DND-41 (cell line): Measurements from ENCODE around the gene PLEKHH1.

Source experiments
- EZH2 ChIP-seq: IDR thresholded peaks from 3 replicates; pipeline ENCODE4 v1.6.1; 2012; ENCODE audit warnings: borderline replicate concordance, low read depth, mild to moderate bottlenecking, moderate library complexity, low read length, inconsistent platforms; ENCODE audit not compliant: severe bottlenecking
- TF ChIP-seq, protein P1 (sequence below): IDR thresholded peaks from 2 replicates; pipeline ENCODE4 v1.5.1; 2012; ENCODE audit warnings: borderline replicate concordance, low read length, moderate library complexity, mild to moderate bottlenecking; ENCODE audit not compliant: poor library complexity, severe bottlenecking; ENCODE audit errors: extremely low read depth

DNA sequence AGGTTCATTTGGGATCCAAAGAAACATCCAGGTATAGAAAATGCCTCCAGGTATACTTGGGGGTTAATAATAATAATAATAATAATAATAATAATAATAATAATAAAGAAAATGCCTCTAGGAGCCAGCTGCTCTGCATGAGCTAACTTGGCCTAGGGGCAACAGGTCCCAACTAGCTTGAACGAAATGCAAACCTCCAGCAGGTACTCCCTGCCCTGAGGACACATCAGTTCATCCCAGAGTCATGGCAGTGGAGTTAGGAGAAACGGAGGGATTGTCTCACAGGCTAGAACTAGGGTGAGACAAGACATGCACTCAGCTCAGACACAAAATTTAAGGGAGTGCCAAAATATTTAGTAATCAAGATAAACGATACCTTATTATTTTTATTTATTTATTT is 32.1 kb upstream of the PLEKHH1 start:
- TF ChIP-seq, protein P1, sequence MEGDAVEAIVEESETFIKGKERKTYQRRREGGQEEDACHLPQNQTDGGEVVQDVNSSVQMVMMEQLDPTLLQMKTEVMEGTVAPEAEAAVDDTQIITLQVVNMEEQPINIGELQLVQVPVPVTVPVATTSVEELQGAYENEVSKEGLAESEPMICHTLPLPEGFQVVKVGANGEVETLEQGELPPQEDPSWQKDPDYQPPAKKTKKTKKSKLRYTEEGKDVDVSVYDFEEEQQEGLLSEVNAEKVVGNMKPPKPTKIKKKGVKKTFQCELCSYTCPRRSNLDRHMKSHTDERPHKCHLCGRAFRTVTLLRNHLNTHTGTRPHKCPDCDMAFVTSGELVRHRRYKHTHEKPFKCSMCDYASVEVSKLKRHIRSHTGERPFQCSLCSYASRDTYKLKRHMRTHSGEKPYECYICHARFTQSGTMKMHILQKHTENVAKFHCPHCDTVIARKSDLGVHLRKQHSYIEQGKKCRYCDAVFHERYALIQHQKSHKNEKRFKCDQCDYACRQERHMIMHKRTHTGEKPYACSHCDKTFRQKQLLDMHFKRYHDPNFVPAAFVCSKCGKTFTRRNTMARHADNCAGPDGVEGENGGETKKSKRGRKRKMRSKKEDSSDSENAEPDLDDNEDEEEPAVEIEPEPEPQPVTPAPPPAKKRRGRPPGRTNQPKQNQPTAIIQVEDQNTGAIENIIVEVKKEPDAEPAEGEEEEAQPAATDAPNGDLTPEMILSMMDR, result no peak
- no peak for TF ChIP-seq EZH2
